ENCODE measurements around the gene OR4C5. TPM values are rescaled to one million over a fixed set of nuclear protein-coding genes. Genes with fewer than 3 reads are reported as not detected.
"Not testable (repeated sequence)": the region's sequence is repeated elsewhere in the genome, so short reads cannot be mapped to it uniquely, and the experiment has no call there.

Gene OR4C5
- not detected for total RNA-seq
- long read RNA-seq, result 0 reads

DNA sequence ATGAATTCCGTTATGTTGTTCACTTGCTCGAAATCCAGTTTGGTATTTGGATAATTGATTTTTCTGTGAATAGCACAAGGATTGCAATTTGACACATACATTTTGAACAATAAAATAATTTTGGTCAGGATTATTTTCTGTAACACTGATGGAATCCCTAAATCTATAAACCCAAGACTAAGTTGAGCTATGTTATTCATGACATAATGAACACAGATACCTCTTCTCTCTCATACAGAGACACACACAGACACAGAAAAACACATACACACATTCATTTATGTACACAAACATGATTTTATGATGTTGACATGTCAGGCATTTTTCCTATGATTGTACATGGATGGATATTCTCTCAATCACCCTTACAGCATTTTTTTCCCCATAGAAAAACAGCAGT lies at the start of gene OR4C5:
Gene OR4C5, minus strand, starts transcription at position 101 of the 400 bp plus-strand sequence. Its CDS starts 0 bp downstream, at position 101.
- no peak for ATAC-seq
- no peak for DNase-seq
- intact Hi-C loops (cut with DNase I), result no loop called here

DNA sequence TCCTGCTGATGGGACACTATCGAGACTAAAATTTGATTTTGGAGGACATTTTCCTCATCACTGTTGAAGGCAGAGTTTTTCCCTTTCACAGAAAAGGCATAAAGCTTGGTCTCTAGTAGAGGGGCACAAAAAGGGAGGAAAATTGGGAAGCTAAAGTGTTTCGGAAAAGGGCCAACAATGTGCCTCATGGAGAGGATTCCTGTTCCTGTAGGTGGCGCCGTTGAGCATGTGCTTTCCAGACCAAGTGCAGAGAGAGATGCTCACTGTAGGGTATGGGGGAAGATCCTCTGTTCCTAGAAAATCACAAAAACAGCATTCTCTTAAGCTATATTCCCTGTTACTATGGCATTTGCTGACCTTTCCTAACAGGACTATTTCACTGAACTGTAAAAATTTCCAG lies 18.4 kb upstream of the OR4C5 start:
- intact Hi-C loops (cut with DNase I), result no loop called here
- DNase-seq (no peak), ATAC-seq (no peak)

GRCh38 chr11:48384151-48384550 lies 17.9 kb upstream of the OR4C5 start:
- ATAC-seq; intact Hi-C loops (cut with DNase I); DNase-seq: not testable (repeated sequence)

DNA sequence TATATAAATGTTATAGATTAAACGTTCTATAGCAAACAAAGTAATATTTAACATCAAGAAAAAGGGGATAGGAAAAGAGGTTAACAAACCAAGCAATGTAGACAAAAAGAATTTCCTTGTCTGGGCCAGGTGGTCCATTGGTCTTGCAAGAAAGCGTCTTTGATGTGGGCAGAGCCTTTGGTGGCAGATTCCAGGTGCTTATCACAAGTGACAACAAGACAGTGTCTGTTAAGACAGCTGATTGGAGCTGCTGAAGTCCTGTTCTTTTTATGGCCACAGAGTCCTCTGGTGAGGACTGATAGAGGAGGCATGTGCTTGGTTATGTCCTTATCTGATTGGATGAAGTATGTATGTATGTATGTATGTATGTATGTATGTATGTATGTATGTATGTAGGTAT lies 5.0 kb downstream of the OR4C5 start:
- ATAC-seq; intact Hi-C loops (cut with DNase I); DNase-seq: not testable (repeated sequence)

- peak in 1 of 2 donors; percentile 27 for ATAC-seq
- DNase-seq, result no peak
- intact Hi-C loops (cut with DNase I), result loop anchor here in 1 of 2 donors (5.0 kb wide), 1 partner anchor 1673 kb away; no protein-coding TSS in a partner anchor
Measured at GRCh38 chr11:48354677-48355076, 11.6 kb downstream of the OR4C5 start.

DNA sequence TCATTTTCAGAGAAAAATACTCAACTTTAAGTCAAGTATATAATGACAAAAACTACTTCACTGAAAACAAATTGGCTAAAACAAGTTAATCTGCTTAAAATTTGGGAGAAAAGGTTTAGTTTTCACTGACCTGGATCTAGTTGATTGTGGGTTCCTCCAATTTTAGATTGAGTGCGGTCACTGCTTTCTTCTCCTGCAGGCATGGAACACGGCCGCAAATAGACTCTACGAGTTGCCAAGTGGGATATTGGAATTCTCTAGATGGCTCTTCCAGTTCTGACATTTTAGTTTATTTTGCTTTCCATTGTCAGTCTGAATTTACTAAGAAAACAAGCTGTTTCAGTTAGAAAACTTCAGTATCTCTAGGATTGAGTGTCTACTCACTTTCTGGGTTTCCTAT lies 12.3 kb downstream of the OR4C5 start:
- ATAC-seq, result no peak
- intact Hi-C loops (cut with DNase I), result no loop called here
- no peak for DNase-seq

DNA sequence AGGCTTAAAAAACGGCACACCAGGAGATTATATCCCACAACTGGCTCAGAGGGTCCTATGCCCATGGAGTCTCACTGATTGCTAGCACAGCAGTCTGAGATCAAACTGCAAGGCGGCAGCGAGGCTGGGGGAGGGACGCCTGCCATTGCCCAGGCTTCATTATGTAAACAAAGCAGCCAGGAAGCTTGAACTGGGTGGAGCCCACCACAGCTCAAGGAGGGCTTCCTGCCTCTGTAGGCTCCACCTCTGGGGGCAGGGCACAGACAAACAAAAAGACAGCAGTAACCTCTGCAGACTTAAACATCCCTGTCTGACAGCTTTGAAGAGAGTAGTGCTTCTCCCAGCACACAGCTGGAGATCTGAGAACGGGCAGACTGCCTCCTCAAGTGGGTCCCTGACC lies 20.0 kb downstream of the OR4C5 start:
- intact Hi-C loops (cut with DNase I); ATAC-seq; DNase-seq: not testable (repeated sequence)

GRCh38 chr11:48342505-48342904 lies 23.8 kb downstream of the OR4C5 start:
- ATAC-seq; DNase-seq; intact Hi-C loops (cut with DNase I): not testable (repeated sequence)

- intact Hi-C loops (cut with DNase I), result no loop called here
Measured at GRCh38 chr11:48341466-48341865, 24.8 kb downstream of the OR4C5 start.

DNA sequence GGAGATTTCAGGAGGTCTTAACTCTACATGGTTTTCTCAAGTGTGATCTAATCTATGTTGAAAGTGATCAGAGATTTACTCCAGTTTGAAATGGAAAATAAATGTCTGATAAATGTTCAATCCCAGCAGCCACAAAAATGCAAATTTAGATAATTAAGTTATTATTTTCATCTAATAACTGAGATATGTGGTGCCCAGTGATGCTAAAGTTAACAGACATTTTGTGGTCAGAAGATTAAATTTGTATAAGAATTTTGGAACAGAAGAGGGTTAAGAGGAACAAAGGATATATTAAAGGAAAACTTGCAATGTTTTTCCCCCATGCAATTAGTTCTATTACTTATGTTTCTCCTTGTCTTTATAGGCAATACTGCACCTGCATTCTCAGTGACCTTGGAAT lies 41.6 kb downstream of the OR4C5 start, which contains the start of gene OR4C3:
Gene OR4C3, plus strand, starts transcription at position 301 of the 400 bp plus-strand sequence. CDS start 102 bp downstream, outside the sequence.
- DNase-seq; intact Hi-C loops (cut with DNase I); ATAC-seq: not testable (repeated sequence)

More at GRCh38 chr11:48341466-48341865, 24.8 kb downstream of the OR4C5 start:
- ATAC-seq (no peak), DNase-seq (no peak)

GRCh38 chr11:48319813-48320212 lies 46.5 kb downstream of the OR4C5 start:
- DNase-seq; intact Hi-C loops (cut with DNase I); ATAC-seq: not testable (repeated sequence)

Other genes with a start within 250 kb of the OR4C5 start
- not detected for gene OR4B1, start 149.7 kb downstream of the OR4C5 start, total RNA-seq
- gene OR4X2, start 121.4 kb downstream of the OR4C5 start, total RNA-seq, result not detected
- gene OR4X1, start 102.6 kb downstream of the OR4C5 start, total RNA-seq, result not detected
- gene OR4S1, start 60.2 kb downstream of the OR4C5 start, total RNA-seq, result not detected
- not detected for gene OR4C3, start 41.5 kb downstream of the OR4C5 start, total RNA-seq
- gene OR4A47, start 122.3 kb upstream of the OR4C5 start, total RNA-seq, result not detected